ENCODE results near the gene ST6GAL1. TPM values are rescaled to one million over a fixed set of nuclear protein-coding genes. Genes with fewer than 3 reads are reported as not detected.
"Not testable (repeated sequence)": the region's sequence is repeated elsewhere in the genome, so short reads cannot be mapped to it uniquely, and the experiment has no call there.

The ST6GAL1 gene
- polyA plus RNA-seq, 3 donors: 19.0 to 24.4 (median 20.5) TPM

GRCh38 chr3:186882881-186883685, 47.2 kb upstream of the ST6GAL1 start:
- intact Hi-C loops (cut with micrococcal nuclease): no loop called here
- Mint-ChIP-seq H3K27ac (no peak overlapping the region), H3K4me1 (peaks cover 14% of the 10 kb centered on the region), H3K4me3 (no peak overlapping the region), H3K27me3 (ENCODE audit: low read depth in 3 of 3) (peaks cover 0 to 4% (median 1%) of the 10 kb centered on the region in 3 donors), H3K36me3 (no peaks in the 10 kb centered on the region), H3K9me3 (no peaks in the 10 kb centered on the region)
- H2AFZ ChIP-seq (ENCODE audit: insufficient read depth, low read depth, low read length, poor library complexity, severe bottlenecking): no peak overlapping the region
- no peak overlapping the region for H3K27ac ChIP-seq (ENCODE audit: low read depth in 1 of 2, low read length in 2 of 2)
- no peaks in the 10 kb centered on the region for H3K79me2 ChIP-seq (ENCODE audit: insufficient read depth, low read length)
- DNase-seq: peak; percentile 6 to 64 (median 6)
- H4K20me1 ChIP-seq (ENCODE audit: insufficient read depth, low read length): no peaks in the 10 kb centered on the region
- no peaks in the 10 kb centered on the region for H3K27me3 ChIP-seq (ENCODE audit: control insufficient read depth in 2 of 2, insufficient read depth in 2 of 2, low read length in 2 of 2)
- no peak overlapping the region for H3K4me2 ChIP-seq (replicated peaks; ENCODE audit: extremely low read depth, low read length, poor library complexity, severe bottlenecking)
- no peak for TF ChIP-seq CTCF (IDR thresholded peaks at IDR 0.05)
- H3K4me1 ChIP-seq (ENCODE audit: control insufficient read depth in 1 of 2, insufficient read depth in 2 of 2, low read length in 2 of 2): peaks cover 4 to 11% of the 10 kb centered on the region in 2 donors
- WGBS (ENCODE audit: insufficient coverage): 90% methylated on average over 3 of the region's 6 CpGs
- H3K36me3 ChIP-seq (replicated peaks in 1 of 2; ENCODE audit: control insufficient read depth in 1 of 2, insufficient read depth in 2 of 2, low read length in 2 of 2): no peaks in the 10 kb centered on the region
- H3K9ac ChIP-seq (ENCODE audit: insufficient read depth, low read length, poor library complexity, severe bottlenecking): no peak overlapping the region
- H3K4me3 ChIP-seq (replicated peaks in 1 of 3; ENCODE audit: low read depth in 2 of 3, low read length in 3 of 3): no peak overlapping the region
- no peaks in the 10 kb centered on the region for H3K9me3 ChIP-seq (replicated peaks in 1 of 2; ENCODE audit: control insufficient read depth in 1 of 2, insufficient read depth in 1 of 2, low read length in 2 of 2)

- no peak overlapping the region for H3K4me3 ChIP-seq (replicated peaks in 1 of 3; ENCODE audit: low read depth in 2 of 3, low read length in 3 of 3)
- H3K4me1 Mint-ChIP-seq: peaks cover 18% of the 10 kb centered on the region
- H3K27me3 Mint-ChIP-seq (ENCODE audit: low read depth in 3 of 3): peaks cover 0 to 4% (median 1%) of the 10 kb centered on the region in 3 donors
- no peak for DNase-seq
- H3K9ac ChIP-seq (ENCODE audit: insufficient read depth, low read length, poor library complexity, severe bottlenecking): no peak overlapping the region
- no peaks in the 10 kb centered on the region for H3K9me3 ChIP-seq (replicated peaks in 1 of 2; ENCODE audit: control insufficient read depth in 1 of 2, insufficient read depth in 1 of 2, low read length in 2 of 2)
- no peaks in the 10 kb centered on the region for H4K20me1 ChIP-seq (ENCODE audit: insufficient read depth, low read length)
- H3K27ac ChIP-seq (ENCODE audit: low read depth in 1 of 2, low read length in 2 of 2): no peak overlapping the region
- WGBS (ENCODE audit: insufficient coverage): no CpG with 5 or more reads among the region's 1 CpG
- no peak overlapping the region for H3K27ac Mint-ChIP-seq
- no peaks in the 10 kb centered on the region for H3K36me3 Mint-ChIP-seq
- H3K4me1 ChIP-seq (ENCODE audit: control insufficient read depth in 1 of 2, insufficient read depth in 2 of 2, low read length in 2 of 2): peaks cover 4 to 11% of the 10 kb centered on the region in 2 donors
- H3K36me3 ChIP-seq (replicated peaks in 1 of 2; ENCODE audit: control insufficient read depth in 1 of 2, insufficient read depth in 2 of 2, low read length in 2 of 2): no peaks in the 10 kb centered on the region
- H3K4me3 Mint-ChIP-seq: no peak overlapping the region
- no peak for TF ChIP-seq CTCF (IDR thresholded peaks at IDR 0.05)
- H3K27me3 ChIP-seq (ENCODE audit: control insufficient read depth in 2 of 2, insufficient read depth in 2 of 2, low read length in 2 of 2): no peaks in the 10 kb centered on the region
- no peaks in the 10 kb centered on the region for H3K79me2 ChIP-seq (ENCODE audit: insufficient read depth, low read length)
- no peaks in the 10 kb centered on the region for H3K9me3 Mint-ChIP-seq
- no peak overlapping the region for H2AFZ ChIP-seq (ENCODE audit: insufficient read depth, low read depth, low read length, poor library complexity, severe bottlenecking)
- intact Hi-C loops (cut with micrococcal nuclease): no loop called here
- no peak overlapping the region for H3K4me2 ChIP-seq (replicated peaks; ENCODE audit: extremely low read depth, low read length, poor library complexity, severe bottlenecking)
Observed at GRCh38 chr3:186883686-186884058, 46.7 kb upstream of the ST6GAL1 start.

GRCh38 chr3:186884868-186885267, 45.5 kb upstream of the ST6GAL1 start:
- H3K4me1 ChIP-seq (ENCODE audit: control insufficient read depth in 1 of 2, insufficient read depth in 2 of 2, low read length in 2 of 2): peaks cover 4 to 11% of the 10 kb centered on the region in 2 donors
- H3K27me3 Mint-ChIP-seq (ENCODE audit: low read depth in 3 of 3); H3K4me2 ChIP-seq (replicated peaks; ENCODE audit: extremely low read depth, low read length, poor library complexity, severe bottlenecking); intact Hi-C loops (cut with micrococcal nuclease); H3K27ac ChIP-seq (ENCODE audit: low read depth in 1 of 2, low read length in 2 of 2); H4K20me1 ChIP-seq (ENCODE audit: insufficient read depth, low read length); H3K36me3 Mint-ChIP-seq; H2AFZ ChIP-seq (ENCODE audit: insufficient read depth, low read depth, low read length, poor library complexity, severe bottlenecking); H3K9me3 Mint-ChIP-seq; H3K4me3 Mint-ChIP-seq; H3K27ac Mint-ChIP-seq; DNase-seq; H3K9ac ChIP-seq (ENCODE audit: insufficient read depth, low read length, poor library complexity, severe bottlenecking); H3K36me3 ChIP-seq (replicated peaks in 1 of 2; ENCODE audit: control insufficient read depth in 1 of 2, insufficient read depth in 2 of 2, low read length in 2 of 2); H3K79me2 ChIP-seq (ENCODE audit: insufficient read depth, low read length); H3K27me3 ChIP-seq (ENCODE audit: control insufficient read depth in 2 of 2, insufficient read depth in 2 of 2, low read length in 2 of 2); H3K9me3 ChIP-seq (replicated peaks in 1 of 2; ENCODE audit: control insufficient read depth in 1 of 2, insufficient read depth in 1 of 2, low read length in 2 of 2); H3K4me3 ChIP-seq (replicated peaks in 1 of 3; ENCODE audit: low read depth in 2 of 3, low read length in 3 of 3): not testable (repeated sequence)
- no CpG with 5 or more reads among the region's 29 CpGs for WGBS (ENCODE audit: insufficient coverage)
- peaks cover 18% of the 10 kb centered on the region for H3K4me1 Mint-ChIP-seq
